DMS79 treated with DMSO at 0.1 percent for 48 hours (cell line): ENCODE measurements around the gene HOXC10.
A peak's percentile ranks its signal among the peaks of the same experiment; 100 is the strongest.

Source experiments
- DNase-seq: peaks from one replicate; lab custom pipeline; 2025; lab: John Stamatoyannopoulos, UW

HOXC10 gene

GRCh38 chr12:54016478-54016964 lies 31.6 kb downstream of the HOXC10 start:
- DNase-seq = peak; percentile 56

- DNase-seq = peak; percentile 58
Observed at GRCh38 chr12:54017027-54017788, 32.3 kb downstream of the HOXC10 start.

- DNase-seq = peak; percentile 71
Observed at GRCh38 chr12:54017878-54018467, 33.0 kb downstream of the HOXC10 start.

- DNase-seq = no peak
Observed at GRCh38 chr12:54018468-54018984, 33.6 kb downstream of the HOXC10 start.

- DNase-seq = no peak
Observed at GRCh38 chr12:54019091-54019811, 34.3 kb downstream of the HOXC10 start.

- DNase-seq = no peak
Observed at GRCh38 chr12:54019924-54020590, 35.1 kb downstream of the HOXC10 start.

- no peak for DNase-seq
Observed at GRCh38 chr12:54020591-54021405, 35.9 kb downstream of the HOXC10 start.

- no peak for DNase-seq
Observed at GRCh38 chr12:54021432-54022013, 36.6 kb downstream of the HOXC10 start.

GRCh38 chr12:54022960-54023884 lies 38.3 kb downstream of the HOXC10 start:
- no peak for DNase-seq

GRCh38 chr12:54024127-54024526 lies 39.2 kb downstream of the HOXC10 start:
- DNase-seq = no peak

- no peak for DNase-seq
Observed at GRCh38 chr12:54024581-54025305, 39.8 kb downstream of the HOXC10 start.

- no peak for DNase-seq
Observed at GRCh38 chr12:54025499-54026405, 40.8 kb downstream of the HOXC10 start.

GRCh38 chr12:54026640-54027441 lies 41.9 kb downstream of the HOXC10 start:
- no peak for DNase-seq

- DNase-seq = no peak
Observed at GRCh38 chr12:54027442-54027786, 42.5 kb downstream of the HOXC10 start.

- no peak for DNase-seq
Observed at GRCh38 chr12:54028314-54029201, 43.6 kb downstream of the HOXC10 start, which contains the start of gene HOXC6. Gene HOXC6, plus strand, starts transcription at chr12:54028440. Its CDS starts 82 bp downstream, at chr12:54028522.
